Kasumi-1 (cell line): ENCODE results near the gene MUCL3.
"Not testable (repeated sequence)": the region's sequence is repeated elsewhere in the genome, so short reads cannot be mapped to it uniquely, and the experiment has no call there.

ENCODE experiments used
- DNase-seq, 2 experiments: peaks; one replicate each; lab custom pipeline; 2025; lab: John Stamatoyannopoulos, UW

Gene MUCL3

DNA sequence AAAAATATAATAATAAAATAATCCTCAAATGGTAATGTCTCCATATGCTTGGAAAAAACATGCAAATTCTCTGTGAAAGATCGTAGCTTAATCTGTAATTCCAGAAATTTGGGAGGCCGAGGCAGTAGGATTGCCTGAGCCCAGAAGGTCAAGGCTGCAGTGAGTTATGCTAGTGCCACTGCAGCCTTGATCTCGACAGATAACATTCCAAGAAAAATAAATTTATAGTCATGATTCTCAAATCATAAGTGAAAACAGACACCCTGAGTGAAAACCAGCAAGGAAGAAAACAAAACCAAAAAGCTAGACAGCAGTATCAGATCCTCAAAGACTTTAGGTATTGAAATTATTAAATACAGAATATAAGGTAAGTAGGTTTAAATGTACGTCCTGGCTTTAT lies 38.9 kb downstream of the MUCL3 start:
- DNase-seq: no peak

- DNase-seq: no peak
Observed at GRCh38 chr6:30981942-30982772, 41.4 kb downstream of the MUCL3 start.

DNA sequence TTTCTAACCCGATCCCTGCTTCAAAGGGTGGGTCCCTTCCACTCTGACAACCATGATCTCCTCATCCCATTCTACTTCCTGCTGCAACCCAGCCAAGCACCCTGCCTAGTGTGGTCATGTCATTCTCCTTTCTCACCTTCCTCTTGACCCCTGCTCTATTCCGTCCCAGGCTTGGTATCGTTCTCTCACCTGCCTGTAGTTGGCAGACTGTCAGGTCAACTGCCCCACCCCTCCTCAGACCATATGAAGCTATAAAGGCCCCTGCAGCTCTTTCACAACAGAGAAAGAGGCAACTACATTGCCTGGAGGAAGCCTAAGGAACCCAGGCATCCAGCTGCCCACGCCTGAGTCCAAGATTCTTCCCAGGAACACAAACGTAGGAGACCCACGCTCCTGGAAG lies 42.7 kb downstream of the MUCL3 start, which contains the start of gene MUC21:
TSS of gene MUC21 (plus strand) at position 280 of the 400 bp plus-strand sequence. CDS start 241 bp downstream, outside the sequence.
- DNase-seq: no peak

DNA sequence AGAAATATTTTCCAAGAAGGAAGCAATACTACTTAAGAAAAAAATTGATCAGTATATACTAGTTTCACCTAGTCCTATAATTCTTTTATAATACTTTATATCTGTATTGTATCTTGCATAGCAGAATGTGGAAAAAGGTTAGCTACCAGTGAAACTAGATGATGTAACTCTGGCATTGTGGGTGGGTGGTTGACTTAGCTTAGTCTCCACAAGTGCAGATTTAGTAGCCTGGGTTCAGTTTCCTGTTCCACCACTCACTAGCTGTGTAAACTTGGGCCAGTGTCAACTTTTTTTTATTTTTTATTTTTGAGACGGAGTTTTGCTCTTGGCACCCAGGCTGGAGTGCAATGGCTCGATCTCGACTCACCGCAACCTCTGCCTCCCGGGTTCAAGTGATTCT lies 44.7 kb downstream of the MUCL3 start:
- no peak for DNase-seq

GRCh38 chr6:30987304-30987703 lies 46.5 kb downstream of the MUCL3 start:
- no peak for DNase-seq

DNA sequence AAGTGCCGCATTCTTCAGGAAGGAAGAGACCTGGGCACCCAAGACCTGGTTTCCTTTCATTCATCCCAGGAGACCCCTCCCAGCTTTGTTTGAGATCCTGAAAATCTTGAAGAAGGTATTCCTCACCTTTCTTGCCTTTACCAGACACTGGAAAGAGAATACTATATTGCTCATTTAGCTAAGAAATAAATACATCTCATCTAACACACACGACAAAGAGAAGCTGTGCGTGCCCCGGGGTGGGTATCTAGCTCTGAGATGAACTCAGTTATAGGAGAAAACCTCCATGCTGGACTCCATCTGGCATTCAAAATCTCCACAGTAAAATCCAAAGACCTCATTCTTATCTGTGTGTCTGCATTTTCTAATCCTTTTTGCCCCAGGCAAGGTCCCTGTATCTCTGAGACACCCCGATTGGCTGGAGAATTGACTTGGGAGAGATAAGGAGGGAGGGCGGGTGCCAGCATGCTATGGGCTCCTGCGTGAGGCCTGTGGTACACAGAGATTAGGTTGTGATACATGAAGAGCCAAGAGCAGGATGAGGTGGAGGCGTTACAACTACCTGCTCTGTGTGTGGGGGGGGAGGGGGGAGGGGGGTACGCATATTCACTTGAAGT lies 47.5 kb downstream of the MUCL3 start:
- no peak for DNase-seq

DNA sequence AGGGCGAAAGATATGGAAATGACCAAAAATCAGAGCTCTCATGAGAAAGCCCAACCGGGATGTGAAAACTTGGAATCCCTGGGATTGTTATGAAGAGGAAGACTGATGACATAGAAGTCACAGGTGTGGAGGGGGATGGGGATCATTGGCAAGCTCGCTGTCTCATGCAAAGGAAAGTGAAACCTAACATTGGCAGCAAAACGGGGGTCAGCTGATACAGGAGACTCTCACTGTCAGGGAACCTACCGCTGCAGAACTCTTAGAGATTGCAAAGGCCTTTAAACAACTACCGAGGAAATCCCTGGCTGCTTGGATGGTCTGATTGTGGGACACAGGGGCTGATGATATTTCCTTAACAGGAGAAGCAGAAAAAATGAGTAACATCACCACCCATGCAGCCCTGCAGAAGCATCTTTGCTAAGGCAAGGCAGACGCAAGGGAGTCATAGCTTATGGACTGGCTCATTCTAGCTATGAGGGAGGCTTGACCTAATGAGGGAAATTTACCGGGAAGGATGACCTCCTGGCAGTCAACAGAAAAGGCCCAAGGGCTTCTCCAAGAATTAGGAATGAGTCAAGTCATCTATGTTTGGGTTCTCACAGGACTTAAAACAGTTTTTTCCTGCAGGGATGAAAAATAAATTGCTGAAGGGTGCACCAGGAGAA lies 49.8 kb downstream of the MUCL3 start:
- DNase-seq: no peak

DNA sequence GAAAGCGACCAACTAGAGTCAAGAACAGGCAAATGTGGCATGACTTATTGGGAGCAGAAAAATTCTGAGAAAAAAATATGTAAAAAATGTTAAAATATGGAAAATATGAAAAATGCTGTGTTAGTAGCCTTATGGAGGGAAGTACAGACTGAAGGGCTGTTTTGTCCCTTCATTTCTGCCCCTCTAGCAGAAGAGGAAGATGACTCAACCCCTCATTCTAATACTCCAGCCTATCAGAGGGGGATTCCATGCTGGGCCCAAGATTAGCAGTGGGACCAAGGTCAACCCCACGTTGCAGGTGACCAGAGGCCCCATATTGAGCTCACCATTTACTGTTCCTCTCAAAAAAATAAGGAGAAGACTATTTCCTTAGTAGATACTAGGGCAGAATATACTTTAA lies 51.1 kb downstream of the MUCL3 start:
- DNase-seq: no peak

GRCh38 chr6:30997301-30997700 lies 56.5 kb downstream of the MUCL3 start:
- DNase-seq: no peak

DNA sequence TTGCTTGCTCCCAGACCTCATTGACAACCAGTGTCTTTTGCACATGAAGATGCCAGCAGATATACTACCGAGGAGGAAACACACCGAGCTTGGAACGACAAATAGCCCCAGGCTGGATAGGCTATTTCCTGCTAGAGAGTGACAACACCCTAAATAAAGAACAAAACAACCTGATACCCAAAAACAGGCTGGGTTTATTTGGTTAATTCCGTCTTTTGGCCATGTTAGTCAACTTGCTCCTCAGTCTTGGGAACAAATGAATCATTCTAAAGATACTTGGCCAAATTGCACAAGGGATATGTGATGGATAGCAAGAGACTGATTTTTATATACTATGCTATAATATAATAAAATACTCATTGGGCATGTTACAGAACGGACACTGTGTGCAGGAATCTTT lies 58.0 kb downstream of the MUCL3 start:
- no peak for DNase-seq

DNA sequence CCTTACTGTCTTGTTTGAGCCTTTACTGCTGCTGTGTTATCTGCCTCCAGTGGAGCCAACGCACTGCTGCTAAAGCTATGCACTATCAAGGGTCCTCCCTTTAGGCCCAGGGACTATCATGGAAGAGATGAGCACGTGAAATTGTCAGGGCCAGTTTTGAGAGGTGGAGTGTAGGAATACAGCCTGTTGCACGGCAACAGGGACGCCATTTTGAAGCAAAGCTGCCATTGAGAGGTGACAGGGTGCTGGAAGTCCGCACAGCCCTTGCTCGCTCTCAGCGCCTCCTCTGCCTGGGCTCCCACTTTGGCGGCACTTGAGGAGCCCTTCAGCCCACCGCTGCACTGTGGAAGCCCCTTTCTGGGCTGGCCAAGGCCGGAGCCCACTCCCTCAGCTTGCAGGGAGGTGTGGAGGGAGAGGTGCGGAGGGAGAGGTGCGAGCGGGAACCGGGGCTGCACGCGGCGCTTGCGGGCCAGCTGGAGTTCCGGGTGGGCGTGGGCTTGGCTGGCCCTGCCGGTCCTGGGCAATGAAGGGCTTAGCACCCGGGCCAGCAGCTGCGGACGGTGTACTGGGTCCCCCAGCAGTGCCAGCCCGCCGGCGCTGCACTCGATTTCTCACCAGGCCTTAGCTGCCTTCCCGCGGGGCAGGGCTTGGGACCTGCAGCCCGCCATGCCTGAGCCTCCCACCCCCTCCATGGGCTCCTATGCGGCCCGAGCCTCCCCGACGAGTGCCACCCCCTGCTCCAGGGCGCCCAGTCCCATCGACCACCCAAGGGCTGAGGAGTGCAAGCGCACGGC lies 59.5 kb downstream of the MUCL3 start:
- DNase-seq: not testable (repeated sequence)

GRCh38 chr6:31001281-31001888 lies 60.6 kb downstream of the MUCL3 start:
- DNase-seq: no peak

- no peak for DNase-seq
Observed at GRCh38 chr6:31002471-31002870, 61.7 kb downstream of the MUCL3 start.
